ENCODE results near the gene OAF. TPM values are rescaled to one million over a fixed set of nuclear protein-coding genes. Genes with fewer than 3 reads are reported as not detected.

The OAF gene
- 7.7 to 11.5 TPM (median 10.8 TPM) in 5 replicates for total RNA-seq (2022; extraction: Qiagen RNA extraction)

DNA sequence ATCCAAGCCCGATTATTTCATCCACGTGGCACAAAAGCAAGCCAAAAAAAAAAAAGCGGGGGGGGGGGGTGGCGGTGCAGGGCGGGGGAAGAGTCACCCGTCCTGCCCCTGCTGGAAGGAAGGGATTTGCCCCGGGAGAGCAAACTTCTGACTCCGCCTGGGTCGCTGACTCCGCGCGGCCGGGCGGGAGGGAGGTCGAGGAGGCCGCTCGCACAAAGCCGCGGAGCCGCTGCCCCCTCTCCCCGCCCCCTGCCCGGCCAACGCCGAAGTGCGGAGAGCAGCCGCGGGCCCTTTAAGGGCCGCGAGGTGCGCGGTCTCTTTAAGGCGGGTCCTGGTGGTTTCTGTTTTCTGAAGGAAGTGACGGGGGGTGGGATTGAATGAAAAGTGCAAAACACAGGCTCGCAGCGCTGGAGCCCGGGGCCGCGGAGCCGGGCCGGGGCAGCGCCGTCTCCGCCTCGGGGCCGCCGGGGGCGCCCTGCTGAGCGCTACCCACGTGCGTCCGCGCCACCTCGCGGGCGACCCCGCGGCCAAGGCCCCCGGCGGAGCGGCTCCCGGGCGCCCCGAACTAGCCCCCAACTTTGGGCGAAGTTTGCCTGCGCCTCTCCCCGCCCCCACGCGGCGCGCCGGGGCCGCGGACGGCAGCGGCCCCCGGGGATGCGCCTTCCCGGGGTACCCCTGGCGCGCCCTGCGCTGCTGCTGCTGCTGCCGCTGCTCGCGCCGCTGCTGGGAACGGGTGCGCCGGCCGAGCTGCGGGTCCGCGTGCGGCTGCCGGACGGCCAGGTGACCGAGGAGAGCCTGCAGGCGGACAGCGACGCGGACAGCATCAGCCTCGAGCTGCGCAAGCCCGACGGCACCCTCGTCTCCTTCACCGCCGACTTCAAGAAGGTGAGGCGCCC lies at the start of gene OAF:
Gene OAF (plus strand): TSS at position 407 of the 896 bp plus-strand sequence. CDS start 248 bp downstream, at position 655.

DNA sequence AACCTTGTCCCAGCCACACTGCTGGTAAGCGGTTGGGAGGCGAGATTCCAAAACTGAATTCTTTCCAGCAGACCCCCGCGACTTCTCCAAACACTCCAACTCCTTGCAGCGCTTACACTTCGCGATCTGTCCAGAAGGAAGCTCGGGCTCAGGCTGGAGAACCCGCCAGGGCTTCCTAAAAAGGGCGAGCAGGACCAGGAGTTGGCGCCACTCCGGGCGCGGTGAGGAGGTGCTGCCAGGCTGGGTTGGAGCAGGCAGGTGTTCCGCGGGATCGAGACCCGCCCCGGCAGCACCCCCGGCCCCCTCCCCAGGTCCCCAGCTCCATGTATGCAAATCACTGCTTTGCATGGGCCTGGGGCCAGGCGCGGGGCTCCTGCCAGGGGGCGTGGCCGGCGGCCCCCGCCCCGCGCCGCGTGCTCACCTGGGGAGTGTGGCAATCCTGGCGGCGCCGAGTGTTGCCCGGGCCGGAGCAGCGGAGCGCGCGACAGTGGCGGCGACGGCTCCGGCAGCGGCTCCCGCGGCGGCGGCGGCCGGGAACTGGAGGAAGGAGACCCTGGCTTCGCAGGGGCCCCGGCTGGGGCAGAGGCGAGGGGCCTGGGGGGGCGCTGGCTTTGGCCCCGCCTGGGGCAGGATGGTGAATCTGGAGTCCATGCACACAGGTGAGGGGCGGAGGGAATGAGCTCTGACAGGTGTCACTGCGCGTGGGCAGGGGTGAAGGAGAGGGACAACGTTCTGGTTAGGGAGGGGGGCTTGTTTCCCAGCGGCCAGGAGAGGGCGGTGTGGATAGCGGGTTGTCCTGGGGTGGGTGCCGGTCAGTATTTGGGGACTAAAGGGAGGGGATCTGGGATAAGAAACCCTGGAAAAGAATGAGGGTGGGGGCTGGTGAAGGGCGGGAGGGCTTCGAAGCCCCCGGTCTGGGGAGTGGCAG lies 29.1 kb downstream of the OAF start, which contains the start of gene POU2F3:
Gene POU2F3 (plus strand): TSS at position 428 of the 928 bp plus-strand sequence. CDS start 204 bp downstream, at position 632.

Other genes with a start within 250 kb of the OAF start
- 19.3 to 24.1 TPM (median 22.6 TPM) in 5 replicates for gene TRIM29, start 72.9 kb upstream of the OAF start, total RNA-seq (2022; extraction: Qiagen RNA extraction)
- not detected in 5 replicates for gene POU2F3, start 29.1 kb downstream of the OAF start, total RNA-seq (2022; extraction: Qiagen RNA extraction)
- 5.3 to 7.9 TPM (median 7.0 TPM) in 5 replicates for gene TLCD5, start 114.3 kb downstream of the OAF start, total RNA-seq (2022; extraction: Qiagen RNA extraction)
- 11.8 to 16.1 TPM (median 14.2 TPM) in 5 replicates for gene ARHGEF12, start 125.4 kb downstream of the OAF start, total RNA-seq (2022; extraction: Qiagen RNA extraction)